GM19328 (cell line): ENCODE results near the gene G6PC2.
"Not testable (repeated sequence)": the region's sequence is repeated elsewhere in the genome, so short reads cannot be mapped to it uniquely, and the experiment has no call there.

Experiments used
- ATAC-seq: cut with Tn5 transposase; IDR thresholded peaks from one replicate; pipeline ENCODE4 v1.9.1; 2021; ENCODE audit warnings: mild to moderate bottlenecking, moderate library complexity; ENCODE audit not compliant: unreplicated experiment

G6PC2 gene, protein sequence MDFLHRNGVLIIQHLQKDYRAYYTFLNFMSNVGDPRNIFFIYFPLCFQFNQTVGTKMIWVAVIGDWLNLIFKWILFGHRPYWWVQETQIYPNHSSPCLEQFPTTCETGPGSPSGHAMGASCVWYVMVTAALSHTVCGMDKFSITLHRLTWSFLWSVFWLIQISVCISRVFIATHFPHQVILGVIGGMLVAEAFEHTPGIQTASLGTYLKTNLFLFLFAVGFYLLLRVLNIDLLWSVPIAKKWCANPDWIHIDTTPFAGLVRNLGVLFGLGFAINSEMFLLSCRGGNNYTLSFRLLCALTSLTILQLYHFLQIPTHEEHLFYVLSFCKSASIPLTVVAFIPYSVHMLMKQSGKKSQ

DNA sequence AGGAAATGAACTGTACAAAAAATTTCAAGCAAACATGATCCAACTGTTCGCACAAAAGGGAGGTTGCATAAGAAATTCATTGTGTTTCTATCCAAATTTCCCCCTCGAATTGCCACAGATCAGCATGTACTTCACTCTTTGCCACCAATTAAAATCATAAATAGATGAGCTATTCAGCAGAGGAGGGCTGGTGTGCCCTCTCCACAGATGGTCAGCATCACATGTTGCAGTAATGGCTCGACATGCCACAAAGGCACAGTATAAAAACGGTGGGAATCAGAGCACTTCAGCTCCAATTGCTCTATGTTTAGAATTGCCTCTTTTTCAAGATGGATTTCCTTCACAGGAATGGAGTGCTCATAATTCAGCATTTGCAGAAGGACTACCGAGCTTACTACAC is at the start of gene G6PC2:
Gene G6PC2 (plus strand): TSS at position 289 of the 400 bp plus-strand sequence. CDS start 41 bp downstream, at position 330.
- no peak for ATAC-seq

DNA sequence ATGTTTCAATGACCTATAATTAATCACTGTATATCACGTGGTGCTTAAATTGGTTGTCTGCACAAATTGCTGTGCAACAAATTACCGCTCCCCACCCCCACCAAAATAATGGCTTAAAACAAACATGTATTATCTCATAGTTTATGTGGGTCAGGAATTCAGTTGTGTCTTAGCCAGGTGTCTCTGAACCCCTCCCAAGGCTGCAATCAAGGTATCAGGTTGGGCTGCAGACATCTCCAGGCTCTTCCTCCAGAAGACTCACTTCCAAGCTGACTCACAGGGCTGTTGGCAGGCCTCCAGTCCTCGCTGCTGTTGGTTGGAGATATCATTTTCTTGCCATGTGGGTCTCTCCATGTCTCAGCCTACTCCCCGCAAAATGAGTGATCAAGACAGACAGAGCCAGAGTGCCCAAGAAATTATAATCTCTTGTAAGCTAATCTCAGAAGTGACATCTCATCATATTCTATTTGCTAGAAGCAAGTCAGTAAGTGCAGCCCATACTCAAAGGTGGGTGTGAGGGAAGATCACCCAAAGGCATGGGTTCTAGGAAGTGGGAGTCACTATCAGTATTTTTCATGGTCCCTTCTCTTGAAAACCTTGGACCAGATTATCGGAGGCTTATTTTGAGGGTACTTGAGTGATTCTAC is 49.3 kb upstream of the G6PC2 start:
- ATAC-seq = no peak

DNA sequence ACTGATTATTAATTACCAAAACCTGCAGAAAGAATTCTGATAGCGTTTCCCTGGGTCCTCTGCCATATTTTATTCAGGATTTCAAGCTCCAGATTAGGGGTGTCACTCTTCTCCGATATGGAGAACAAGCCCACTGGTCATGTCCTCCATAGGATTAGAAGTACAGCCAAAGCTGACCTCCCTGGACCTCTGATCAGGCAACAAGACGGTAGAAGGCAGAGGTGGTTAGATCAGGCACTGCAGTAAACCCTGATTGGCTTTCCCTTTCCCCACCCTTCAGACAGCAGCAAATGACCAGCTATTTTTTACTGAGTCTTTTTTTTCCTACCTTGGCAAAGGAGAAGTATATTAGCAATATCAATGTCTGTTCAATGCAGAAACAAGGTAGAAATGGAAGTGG is 48.6 kb upstream of the G6PC2 start:
- ATAC-seq = no peak

DNA sequence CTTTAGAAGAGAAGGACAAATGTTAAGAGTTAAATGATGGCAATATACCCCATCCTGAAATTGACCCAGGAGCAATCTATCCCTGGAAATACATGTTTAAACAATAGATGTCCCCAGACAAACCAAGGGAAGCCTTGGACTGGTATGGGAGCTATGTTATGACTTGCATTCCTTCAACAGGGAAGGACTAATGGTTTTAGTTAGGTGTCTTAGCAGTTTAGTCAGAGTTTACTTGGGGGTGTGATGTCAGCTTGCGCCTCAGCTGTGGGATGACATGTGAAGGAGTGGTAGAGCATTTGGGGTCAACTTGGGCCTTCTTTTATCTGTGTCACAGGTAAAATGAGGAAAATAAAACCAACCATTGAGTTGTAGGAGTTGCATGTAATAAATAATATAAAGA is 47.6 kb upstream of the G6PC2 start:
- no peak for ATAC-seq

DNA sequence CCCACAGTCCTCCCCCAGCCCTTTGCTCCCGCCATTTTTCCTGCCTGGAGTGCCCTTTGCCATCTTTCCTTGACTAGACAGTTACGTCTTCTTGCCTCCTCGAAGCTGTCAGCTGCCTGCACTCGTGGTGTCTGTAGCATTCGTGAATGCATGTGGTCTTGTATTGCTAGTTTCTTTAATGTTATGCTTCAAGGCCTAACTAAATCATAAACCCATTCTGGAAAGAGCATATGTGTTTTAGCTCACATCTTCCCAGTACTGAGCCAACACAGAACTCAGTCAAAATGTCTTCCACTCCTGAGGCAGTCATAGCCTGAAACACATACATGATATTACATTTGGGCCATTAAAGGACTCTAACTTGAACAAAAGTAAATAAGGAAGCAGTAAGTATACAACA is 46.4 kb upstream of the G6PC2 start:
- no peak for ATAC-seq

DNA sequence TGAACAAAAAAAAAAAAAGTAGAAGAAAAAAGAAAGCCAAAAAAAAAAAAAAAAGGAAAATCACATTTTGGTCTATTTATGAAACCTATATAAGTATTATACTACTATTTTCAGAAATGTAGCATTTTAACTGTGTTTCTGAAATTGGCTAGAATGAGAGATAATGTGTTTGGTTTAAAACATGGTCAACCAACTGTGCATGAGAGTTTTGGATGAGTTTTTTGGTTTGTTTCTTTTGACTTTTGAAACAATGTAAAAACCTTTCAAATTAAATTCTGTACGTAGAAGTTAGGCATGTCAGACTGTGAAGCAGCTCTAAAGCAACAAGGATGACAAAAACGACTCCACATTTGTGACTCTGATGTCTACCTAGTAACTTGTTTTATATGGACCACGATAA is 45.5 kb upstream of the G6PC2 start:
- no peak for ATAC-seq

DNA sequence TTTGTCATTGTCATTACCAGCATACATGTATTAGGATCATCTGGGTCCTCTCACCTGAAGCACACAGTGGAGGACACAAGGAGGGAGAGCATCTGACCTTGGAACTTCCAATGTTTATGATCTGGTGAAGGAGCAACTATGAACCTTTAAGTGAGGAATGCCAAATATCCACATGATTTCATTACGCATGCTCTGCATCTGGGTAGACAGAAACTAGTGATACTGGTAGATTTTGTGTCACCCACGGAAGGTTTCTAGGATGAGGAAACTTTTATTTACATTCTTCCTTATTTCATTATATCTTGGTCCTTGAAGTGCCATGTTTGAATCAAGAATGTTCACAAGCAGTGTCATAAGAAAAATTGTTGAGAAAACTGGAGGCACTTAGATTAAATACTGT is 42.9 kb upstream of the G6PC2 start:
- no peak for ATAC-seq

DNA sequence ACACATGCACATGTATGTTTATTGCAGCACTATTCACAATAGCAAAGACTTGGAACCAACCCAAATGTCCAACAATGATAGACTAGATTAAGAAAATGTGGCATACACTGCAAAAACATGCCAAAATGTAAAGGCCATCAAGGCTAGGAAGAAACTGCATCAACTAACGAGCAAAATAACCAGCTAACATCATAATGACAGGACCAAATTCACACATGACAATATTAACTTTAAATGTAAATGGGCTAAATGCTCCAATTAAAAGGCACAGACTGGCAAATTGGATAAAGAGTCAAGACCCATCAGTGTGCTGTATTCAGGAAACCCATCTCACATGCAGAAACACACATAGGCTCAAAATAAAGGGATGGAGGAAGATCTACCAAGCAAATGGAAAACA is 33.9 kb upstream of the G6PC2 start:
- ATAC-seq = not testable (repeated sequence)

DNA sequence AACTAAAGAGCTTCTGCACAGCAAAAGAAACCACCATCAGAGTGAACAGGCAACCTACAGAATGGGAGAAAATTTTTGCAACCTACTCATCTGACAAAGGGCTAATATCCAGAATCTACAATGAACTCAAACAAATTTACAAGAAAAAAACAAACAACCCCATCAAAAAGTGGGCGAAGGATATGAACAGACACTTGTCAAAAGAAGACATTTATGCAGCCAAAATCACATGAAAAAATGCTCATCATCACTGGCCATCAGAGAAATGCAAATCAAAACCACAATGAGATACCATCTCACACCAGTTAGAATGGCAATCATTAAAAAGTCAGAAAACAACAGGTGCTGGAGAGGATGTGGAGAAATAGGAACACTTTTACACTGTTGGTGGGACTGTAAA is 30.7 kb upstream of the G6PC2 start:
- ATAC-seq = not testable (repeated sequence)

DNA sequence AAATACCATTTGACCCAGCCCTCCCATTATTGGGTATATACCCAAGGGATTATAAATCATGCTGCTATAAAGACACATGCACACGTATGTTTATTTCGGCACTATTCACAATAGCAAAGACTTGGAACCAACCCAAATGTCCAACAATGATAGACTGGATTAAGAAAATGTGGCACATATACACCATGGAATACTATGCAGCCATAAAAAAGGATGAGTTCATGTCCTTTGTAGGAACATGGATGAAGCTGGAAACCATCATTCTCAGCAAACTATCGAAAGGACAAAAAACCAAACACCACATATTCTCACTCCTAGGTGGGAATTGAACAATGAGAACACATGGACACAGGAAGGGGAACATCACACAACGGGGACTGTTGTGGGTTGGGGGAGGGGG is 30.3 kb upstream of the G6PC2 start:
- ATAC-seq = not testable (repeated sequence)

DNA sequence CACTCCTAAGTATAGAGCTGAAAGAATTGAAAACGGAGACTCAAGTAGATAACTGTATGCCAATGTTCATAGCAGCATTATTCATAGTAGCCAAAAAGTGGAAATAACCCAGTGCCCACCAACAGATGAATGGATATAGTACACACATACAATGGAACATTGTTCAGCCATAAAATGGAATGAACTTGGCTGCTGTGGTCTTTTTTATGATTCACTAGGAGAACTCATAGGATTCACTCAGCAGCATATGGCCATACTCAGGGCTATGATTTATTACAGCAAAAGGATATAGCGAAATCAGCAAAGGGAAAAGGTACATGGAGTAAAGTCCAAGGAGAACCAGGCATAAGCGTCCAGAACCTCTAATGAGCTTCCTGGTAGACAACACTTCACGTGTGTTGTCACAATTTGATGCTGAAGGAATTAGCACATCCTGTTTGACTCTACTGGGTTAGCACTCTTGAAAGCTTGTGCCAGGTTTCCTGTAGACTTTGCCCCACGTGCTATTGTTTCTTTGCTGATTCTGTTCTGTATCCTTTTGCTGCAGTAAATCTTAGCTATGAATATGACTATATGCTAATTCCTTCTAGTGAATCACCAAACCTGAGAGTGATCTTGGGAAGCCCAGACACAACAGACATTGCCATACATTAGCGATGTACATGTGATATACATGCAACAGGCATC is 26.6 kb upstream of the G6PC2 start:
- ATAC-seq = no peak

DNA sequence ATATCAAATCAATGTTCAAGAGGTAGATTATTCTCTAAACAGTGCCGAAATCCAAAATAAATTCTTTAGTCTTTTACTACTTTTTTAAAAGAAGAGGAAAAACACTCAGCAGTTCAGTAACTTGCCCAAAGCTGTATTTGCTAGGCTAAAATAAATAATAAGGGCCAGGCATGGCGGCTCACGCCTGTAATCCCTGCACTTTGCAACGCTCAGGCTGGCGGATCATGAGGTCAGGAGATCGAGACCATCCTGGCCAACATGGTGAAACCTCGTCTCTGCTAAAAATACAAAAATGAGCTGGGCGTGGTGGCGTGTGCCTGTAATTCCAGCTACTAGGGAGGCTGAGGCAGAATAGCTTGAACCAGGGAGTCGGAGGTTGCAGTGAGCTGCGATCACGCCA is 18.9 kb upstream of the G6PC2 start:
- ATAC-seq = not testable (repeated sequence)

DNA sequence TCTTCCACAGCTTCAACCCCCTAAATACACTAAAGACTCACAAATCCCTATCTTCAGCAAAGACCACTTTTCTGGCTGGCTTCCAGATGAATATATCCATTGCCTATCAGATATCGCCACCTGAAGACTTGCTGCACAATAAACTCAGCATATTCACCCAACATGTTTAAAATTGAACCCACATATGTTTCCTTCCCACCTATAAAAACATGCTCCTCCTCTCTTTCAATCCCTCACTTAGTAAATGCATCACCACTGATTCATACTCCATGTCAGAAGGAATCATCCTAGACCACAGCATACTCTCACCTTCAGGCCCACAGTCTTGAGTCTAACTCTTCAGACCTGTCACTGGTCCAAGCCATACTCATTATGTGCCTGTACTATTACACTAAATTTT is 16.1 kb upstream of the G6PC2 start:
- no peak for ATAC-seq

DNA sequence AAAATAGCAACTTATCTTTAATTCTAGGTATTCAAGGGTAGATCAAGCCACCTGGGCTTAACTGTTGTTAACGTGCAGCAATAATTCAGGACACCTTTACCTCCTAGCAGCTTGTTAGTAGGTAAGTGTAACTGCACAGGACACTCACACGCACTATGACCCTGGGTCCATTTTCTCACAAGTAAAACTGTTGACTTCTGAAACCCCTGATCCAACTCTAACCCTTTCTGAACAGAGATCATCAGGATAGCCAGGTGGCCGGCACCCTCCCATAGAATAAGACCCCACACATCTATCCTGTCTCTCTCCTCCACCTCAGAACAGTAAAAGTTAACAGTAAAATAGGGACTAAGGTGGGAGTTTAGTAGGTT is 11.5 kb upstream of the G6PC2 start:
- ATAC-seq = no peak

DNA sequence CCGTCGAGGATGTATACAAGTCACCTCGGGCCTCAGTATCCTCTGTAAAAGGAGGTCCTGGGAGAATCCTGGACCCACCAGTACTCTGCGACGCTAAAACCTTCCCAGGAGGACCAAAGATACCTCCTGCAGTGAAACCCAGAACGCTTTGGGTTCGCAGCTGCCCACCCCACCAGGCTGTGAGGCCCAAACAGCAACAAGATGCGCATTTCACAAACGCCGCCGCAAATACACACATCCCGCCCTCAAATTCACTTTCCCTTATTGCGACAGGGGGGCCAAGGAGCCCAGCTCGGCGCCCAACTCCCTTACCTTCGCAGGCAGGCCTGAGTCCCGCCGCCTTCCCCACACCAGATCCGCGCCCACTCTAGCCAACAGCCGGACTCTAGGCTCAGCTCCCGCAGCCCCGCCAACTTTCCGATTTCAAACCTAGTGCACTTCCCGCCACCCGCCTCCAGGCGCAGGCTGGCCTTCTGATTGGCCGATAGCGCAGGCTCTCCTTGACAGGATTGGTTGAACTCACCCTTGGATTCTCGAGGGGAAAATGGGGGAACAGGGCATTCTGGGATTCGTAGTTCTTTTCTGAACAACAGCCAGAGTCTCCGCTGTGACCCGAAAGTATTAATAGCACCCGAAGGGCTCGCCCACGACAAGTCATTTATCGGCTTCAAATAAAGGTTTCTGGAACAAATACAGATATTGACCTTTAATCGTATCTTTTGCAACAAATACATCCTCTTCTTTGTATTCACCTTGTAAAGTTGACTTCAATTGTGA is 10.9 kb upstream of the G6PC2 start, which contains the start of gene SPC25:
Gene SPC25 (minus strand): TSS at position 425 of the 777 bp plus-strand sequence. CDS start 911 bp downstream, outside the sequence.
- peak; percentile 99 for ATAC-seq

DNA sequence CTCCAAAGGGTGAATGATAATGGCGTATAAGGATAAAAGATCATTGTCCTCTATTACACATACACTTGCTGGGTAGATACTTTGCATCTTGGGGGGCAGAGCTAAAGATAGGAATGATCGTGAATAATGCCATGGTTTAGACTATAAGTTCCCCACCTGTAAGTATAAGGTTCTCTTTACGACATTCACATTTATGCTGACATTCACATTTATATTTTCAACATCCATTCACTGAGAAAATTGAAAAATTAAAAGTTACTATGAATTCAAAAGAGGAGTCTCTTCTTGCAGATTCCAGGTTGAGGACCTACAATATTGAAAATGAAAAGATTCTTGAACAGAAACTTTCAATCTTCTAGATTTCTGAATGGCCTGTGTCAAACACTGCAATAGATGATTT is 8.8 kb upstream of the G6PC2 start:
- ATAC-seq = no peak

DNA sequence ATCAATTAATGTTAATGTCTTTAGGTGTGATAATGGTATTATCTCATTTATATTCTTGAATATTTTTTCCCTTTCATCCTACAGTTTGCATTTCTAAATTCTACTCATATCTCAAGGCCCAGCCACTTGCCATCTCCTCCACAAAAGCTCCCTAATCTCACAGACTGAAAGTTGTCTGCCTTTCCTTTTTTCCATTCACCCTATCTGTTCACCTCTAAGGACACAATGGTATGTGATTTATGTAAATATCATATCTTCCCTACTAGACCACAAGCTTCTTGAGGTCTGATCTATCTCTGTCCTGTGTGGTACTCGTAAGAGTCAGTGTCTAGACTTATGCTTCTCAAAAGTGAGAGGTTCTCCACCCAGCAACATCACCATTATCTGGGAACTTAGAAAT is 7.0 kb upstream of the G6PC2 start:
- no peak for ATAC-seq

DNA sequence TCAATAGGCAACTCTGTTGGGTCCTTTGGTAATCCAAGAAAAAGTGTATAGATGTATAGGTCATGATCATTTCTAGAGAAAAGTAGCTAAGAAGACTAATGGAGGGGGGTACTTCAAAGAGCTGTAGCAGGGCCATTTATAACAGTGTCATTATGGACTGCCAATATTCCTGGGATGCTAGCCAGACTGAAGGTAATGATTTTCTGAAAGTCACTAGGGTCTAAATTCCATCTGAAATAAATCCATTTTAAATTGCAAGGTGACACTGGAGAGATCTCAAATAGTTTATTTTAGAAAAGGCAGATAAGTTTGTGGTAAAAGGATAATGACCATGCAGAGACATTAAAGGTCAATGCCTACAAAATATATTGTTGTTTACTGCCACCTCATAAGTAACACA is 6.4 kb upstream of the G6PC2 start:
- no peak for ATAC-seq

DNA sequence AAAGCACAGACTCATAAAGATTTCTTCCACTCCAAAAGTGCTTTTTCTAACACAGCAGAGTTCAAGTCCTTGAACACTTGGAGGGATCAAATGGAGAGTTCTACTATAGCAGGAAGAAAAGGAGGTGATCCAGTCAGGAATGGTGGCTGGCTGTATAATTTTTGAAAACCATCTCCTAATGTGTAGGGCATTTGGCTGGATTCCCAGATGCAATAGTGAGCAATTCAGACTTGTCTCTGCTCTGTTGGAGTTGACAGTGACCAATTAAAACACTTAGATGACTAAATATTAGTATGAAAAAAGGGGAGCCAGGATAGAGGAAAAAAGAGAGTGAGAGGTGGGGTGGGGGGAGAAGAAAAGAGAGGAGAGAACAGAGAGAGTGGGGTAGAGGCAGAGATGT is 5.3 kb upstream of the G6PC2 start:
- ATAC-seq = no peak

DNA sequence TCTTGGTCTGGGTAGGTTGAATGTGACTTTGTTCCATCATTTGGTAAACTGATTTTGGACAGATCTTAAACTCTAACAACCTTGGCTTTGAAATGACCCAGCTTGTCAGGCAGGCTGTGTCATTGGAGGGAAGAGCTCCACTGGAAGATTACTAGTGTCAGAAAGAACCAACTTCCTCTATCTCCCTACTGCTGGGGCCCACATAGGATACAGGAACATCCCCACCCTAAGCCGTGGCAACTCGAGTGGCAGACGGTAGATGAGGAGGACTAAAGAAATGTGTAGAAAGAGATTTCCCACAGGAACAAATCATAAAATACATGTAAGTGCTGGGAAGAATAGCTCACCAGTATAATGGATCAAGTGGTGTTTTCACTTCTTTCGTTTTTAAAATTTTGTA is 4.3 kb upstream of the G6PC2 start:
- ATAC-seq = no peak

DNA sequence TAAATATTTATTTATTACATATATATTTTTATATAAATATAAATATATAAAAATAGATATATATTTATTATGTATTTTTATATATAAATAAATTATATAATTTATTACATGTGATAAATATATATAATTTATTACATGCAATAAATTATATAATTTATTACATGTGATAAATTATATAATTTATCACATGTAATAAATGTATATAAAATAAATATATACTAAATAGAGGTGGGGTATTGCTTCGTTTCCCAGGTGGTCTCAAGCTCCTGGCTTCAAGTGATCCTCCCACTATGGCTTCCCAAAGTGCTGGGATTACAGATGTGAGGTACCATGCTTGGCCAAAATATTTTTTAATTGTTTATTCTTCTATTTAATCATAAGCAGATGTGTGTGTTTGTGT is 3.6 kb upstream of the G6PC2 start:
- ATAC-seq = no peak
